SW480 (cell line): ENCODE measurements around the gene EXTL2.
"Not testable (repeated sequence)": the region's sequence is repeated elsewhere in the genome, so short reads cannot be mapped to it uniquely, and the experiment has no call there.

Source experiments
- DNase-seq: peaks from one replicate; pipeline ENCODE4 v3.0.0-alpha.2; 2016; ENCODE audit warnings: low spot score

EXTL2 gene

GRCh38 chr1:100902365-100902764 is 7.7 kb upstream of the EXTL2 start:
- DNase-seq, result no peak

GRCh38 chr1:100896481-100896982 is 1.9 kb upstream of the EXTL2 start:
- peak; percentile 48 for DNase-seq

- peak; percentile 88 for DNase-seq
Measured at GRCh38 chr1:100895540-100896480, 1.2 kb upstream of the EXTL2 start, which contains the start of gene SLC30A7. TSS of gene SLC30A7 (plus strand) at chr1:100896090. CDS start at chr1:100896263, 173 bp downstream.

- DNase-seq, result no peak
Measured at GRCh38 chr1:100893718-100894117, 924 bp downstream of the EXTL2 start.

GRCh38 chr1:100892554-100892953 is 2.1 kb downstream of the EXTL2 start:
- DNase-seq, result no peak

- no peak for DNase-seq
Measured at GRCh38 chr1:100891380-100891779, 3.3 kb downstream of the EXTL2 start.

- not testable (repeated sequence) for DNase-seq
Measured at GRCh38 chr1:100889869-100890482, 4.7 kb downstream of the EXTL2 start.

- not testable (repeated sequence) for DNase-seq
Measured at GRCh38 chr1:100889007-100889406, 5.6 kb downstream of the EXTL2 start.

- DNase-seq, result peak; percentile 14
Measured at GRCh38 chr1:100883963-100884362, 10.7 kb downstream of the EXTL2 start.

- no peak for DNase-seq
Measured at GRCh38 chr1:100882698-100883097, 11.9 kb downstream of the EXTL2 start.

GRCh38 chr1:100881687-100882086 is 13.0 kb downstream of the EXTL2 start:
- no peak for DNase-seq

- no peak for DNase-seq
Measured at GRCh38 chr1:100879422-100879821, 15.2 kb downstream of the EXTL2 start.

- DNase-seq, result no peak
Measured at GRCh38 chr1:100876291-100876690, 18.4 kb downstream of the EXTL2 start.

- no peak for DNase-seq
Measured at GRCh38 chr1:100875228-100875627, 19.4 kb downstream of the EXTL2 start.

GRCh38 chr1:100874433-100874832 is 20.2 kb downstream of the EXTL2 start:
- no peak for DNase-seq

- no peak for DNase-seq
Measured at GRCh38 chr1:100869996-100870395, 24.6 kb downstream of the EXTL2 start.

GRCh38 chr1:100868364-100868995 is 26.2 kb downstream of the EXTL2 start:
- DNase-seq, result peak; percentile 47

GRCh38 chr1:100866901-100867206 is 27.8 kb downstream of the EXTL2 start:
- DNase-seq, result no peak

GRCh38 chr1:100866041-100866900 is 28.4 kb downstream of the EXTL2 start:
- DNase-seq, result peak; percentile 47

GRCh38 chr1:100862591-100862990 is 32.1 kb downstream of the EXTL2 start:
- no peak for DNase-seq

- DNase-seq, result no peak
Measured at GRCh38 chr1:100861379-100861778, 33.3 kb downstream of the EXTL2 start.
